GM12875 (cell line): ENCODE results near the gene EVL.
"Not testable (repeated sequence)": the region's sequence is repeated elsewhere in the genome, so short reads cannot be mapped to it uniquely, and the experiment has no call there.

Source experiments
- H3K4me3 ChIP-seq: one replicate; pipeline ENCODE4 v1.5.1; 2011; ENCODE audit warnings: low read depth, low read length, control low read depth
- CTCF ChIP-seq: IDR thresholded peaks from 2 replicates; pipeline ENCODE4 v1.5.1; 2011; ENCODE audit warnings: low read depth, mild to moderate bottlenecking, control low read depth, inconsistent platforms, low read length, moderate library complexity, borderline replicate concordance; ENCODE audit not compliant: insufficient read depth

The EVL gene

GRCh38 chr14:100022772-100023451 is 42.3 kb upstream of the EVL start:
- H3K4me3 ChIP-seq, result no peak overlapping the region
- TF ChIP-seq CTCF, result no peak

GRCh38 chr14:100025111-100025510 is 40.1 kb upstream of the EVL start:
- peak; percentile 54 for TF ChIP-seq CTCF
- no peak overlapping the region for H3K4me3 ChIP-seq

- H3K4me3 ChIP-seq, result no peak overlapping the region
- no peak for TF ChIP-seq CTCF
Observed at GRCh38 chr14:100027771-100028490, 37.3 kb upstream of the EVL start.

GRCh38 chr14:100028990-100029677 is 36.1 kb upstream of the EVL start:
- H3K4me3 ChIP-seq, result no peak overlapping the region
- TF ChIP-seq CTCF, result no peak

GRCh38 chr14:100030006-100030405 is 35.2 kb upstream of the EVL start:
- not testable (repeated sequence) for H3K4me3 ChIP-seq

GRCh38 chr14:100030452-100031153 is 34.6 kb upstream of the EVL start:
- no peak for TF ChIP-seq CTCF
- H3K4me3 ChIP-seq, result no peak overlapping the region

- no peak for TF ChIP-seq CTCF
- no peak overlapping the region for H3K4me3 ChIP-seq
Observed at GRCh38 chr14:100031506-100032281, 33.5 kb upstream of the EVL start.
